DMS153 (cell line): ENCODE results near the gene RGS9BP.
"Not testable (repeated sequence)": the region's sequence is repeated elsewhere in the genome, so short reads cannot be mapped to it uniquely, and the experiment has no call there.

ENCODE experiments used
- DNase-seq: peaks from one replicate; lab custom pipeline; 2025; lab: John Stamatoyannopoulos, UW

Gene RGS9BP

DNA sequence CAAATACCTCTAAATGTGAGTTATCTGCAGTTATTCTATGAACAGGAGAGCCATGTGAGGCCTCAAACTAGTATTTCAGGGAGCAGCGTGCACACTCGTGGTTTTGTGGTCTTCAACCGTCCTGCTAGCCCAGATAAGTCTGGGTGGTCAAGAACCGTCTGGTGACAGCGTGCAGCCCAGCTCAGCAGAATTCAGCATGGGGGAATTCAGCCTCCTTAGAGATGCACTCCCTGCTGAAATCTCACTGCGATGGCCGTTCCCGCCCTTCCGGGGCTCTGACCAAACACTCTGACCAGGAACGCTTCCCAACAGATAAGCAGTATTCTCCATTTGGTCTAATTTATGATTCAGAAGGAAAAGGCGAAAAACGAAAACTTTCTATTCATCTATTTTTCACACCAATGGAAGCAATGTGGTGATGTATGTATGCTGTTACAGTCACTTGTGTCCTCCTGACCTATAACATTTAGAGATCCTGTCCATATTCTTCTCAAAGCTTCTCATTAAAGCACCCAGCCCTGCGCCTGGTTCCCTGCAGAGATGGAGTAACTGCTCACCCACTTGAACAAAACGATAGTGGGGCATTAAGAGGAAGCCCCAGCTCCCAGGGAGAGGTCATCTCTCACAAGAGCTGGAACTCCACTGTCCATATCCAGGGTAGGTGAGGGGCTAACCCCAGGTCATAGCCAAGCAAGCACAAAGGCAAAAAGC, 3.6 kb upstream of the RGS9BP start:
- no peak for DNase-seq

DNA sequence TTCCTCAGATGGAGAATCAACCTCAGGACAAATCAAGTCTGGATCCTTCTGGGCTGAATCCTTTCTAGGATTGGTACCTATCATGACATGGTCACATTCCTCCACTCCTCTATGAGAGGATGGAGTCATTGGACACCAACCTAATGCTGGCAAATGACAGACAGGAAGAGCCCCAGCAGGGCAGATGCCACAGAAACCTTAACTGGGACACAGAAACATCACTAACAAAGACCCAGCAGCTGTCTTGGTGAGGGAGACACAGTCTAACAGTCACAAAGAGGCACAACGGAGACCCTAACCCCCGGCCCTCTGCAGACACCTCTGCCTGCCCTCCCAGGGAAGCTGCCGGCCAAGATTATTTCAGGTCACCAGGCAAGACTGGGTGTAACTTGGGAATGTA, 2.8 kb upstream of the RGS9BP start:
- DNase-seq: no peak

DNA sequence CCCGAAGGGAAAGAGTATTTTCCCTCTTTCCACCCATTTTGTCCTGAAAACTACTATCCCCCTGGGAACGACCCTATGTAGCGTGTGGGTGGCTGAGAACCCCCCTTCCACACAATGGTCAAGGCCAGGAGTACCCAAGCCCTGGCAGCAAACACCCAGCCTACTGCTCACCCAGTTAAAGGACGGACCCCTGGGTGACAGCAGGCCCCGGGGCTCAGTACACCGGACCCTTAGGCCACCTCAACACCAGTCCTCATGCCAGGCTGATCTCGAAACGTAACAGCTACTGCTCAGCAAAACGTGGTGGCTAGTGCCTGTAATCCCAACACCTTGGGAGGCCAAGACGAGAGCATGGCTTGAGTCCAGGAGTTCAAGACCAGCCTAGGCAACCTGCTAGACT, 2.1 kb upstream of the RGS9BP start:
- DNase-seq: no peak

DNA sequence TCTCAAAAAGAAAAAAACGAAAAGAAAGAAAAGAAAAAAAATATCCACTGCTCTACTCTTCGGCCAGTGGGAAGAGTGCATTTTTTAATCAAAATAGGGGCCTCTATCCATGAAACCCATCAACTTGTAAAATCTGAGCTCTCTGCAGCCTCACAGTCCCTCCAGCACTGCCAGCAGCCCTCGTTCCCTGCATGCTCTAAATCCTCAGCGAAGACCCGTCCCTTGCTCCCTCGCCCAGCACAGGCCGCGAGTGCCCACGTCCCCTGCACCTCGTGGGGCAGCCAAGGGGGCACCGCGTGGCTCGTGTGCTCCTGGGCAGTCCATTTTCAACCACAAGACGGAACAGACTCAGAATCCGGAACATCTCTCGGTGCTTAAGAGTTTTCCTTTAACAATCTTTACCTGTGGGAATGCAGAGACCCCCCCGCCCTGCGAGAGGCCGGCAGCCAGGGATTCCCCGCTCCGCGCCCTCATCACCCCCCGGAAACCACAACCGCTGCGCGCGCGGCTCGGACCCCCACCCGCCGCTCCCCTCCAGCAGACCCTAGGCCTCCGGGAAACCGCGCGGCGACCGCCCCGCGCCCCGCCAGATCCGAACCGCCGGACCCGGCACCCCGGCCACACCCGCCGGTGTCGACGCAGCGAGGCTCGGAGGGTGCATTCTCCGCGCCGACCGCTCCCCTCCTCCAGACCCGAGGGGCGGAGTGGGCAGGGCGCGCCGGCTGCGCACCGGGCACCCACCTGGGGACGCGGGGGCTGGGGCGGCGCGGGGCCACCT, 1.3 kb upstream of the RGS9BP start:
- DNase-seq: no peak

DNA sequence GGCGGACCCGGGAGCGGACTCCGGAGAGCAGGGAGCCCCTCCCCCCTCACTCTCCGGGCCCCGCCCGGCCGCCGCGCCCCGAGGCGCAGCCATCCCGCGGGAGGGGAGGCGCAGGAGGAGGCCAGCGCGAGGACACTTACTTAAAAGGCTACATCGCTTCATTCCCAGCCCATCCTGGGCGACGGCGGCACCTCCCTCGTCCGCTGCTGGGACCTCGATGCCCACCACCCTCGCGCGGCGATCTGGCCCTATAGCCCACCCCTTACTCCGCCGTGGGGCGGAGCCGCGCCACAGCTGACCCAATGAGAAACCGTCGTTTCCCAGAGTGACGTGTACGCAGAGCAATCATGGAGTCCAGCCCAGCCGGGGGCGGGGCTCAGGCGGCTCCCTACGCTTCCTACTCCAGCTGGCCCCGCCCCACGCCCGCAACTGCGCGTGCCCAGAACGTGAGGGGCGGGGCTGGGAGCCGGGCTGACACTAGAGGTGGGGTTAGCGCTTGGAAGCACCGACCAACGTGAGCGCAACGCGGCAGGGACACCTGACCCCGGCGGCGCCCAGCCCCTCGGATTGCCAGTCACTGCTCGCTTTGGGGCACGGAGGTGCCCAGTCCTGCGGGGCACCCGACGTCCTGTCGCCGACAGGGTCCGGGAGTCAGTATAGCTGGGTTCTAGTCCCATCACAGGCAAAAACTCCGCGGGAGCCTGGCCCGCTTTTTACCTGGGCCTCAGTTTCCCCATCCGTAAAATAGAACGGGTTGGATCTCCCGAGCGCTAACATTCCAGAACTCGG, 523 bp upstream of the RGS9BP start, which contains the start of gene ANKRD27:
ANKRD27 (minus strand) TSS at position 250 of the 789 bp plus-strand sequence. CDS start 16,165 bp downstream, outside the sequence.
- DNase-seq: peak; percentile 97

DNA sequence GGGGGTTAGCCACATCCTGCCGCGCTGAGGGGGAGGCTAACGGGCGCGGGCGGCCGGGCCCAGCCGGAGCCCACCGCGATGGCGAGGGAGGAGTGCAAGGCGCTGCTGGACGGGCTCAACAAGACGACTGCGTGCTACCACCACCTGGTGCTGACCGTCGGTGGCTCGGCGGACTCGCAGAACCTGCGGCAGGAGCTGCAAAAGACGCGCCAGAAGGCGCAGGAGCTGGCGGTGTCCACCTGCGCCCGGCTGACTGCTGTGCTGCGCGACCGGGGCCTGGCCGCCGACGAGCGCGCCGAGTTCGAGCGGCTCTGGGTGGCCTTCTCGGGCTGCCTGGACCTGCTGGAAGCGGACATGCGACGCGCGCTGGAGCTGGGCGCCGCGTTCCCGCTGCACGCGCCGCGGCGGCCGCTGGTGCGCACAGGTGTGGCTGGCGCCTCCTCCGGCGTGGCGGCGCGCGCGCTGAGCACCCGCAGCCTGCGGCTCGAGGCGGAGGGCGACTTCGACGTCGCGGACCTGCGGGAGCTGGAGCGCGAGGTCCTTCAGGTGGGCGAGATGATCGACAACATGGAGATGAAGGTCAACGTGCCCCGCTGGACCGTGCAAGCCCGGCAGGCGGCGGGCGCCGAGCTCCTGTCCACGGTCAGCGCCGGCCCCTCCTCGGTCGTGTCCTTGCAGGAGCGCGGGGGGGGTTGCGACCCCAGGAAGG, 692 bp downstream of the RGS9BP start:
- no peak for DNase-seq

DNA sequence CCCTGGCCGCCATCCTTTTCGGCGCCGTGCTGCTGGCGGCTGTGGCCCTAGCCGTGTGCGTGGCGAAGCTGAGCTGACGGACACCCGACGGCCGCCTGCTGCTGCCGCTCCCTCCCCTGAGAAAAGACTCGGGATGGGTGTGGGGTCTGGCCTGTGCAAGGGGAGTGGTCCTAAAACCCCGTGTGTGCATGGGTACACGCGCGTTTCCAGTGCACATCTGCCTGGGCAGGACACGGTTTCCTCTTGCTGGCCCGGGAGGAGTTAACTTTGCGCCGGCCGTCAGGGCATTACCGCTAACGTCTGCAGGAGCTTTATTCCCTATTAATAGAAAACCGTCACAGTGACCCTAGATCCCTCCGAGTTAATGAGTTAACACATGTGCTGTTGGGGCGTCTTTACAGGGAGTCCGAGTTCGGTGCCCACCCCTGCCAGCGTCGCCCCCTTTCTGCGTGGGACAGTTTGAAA, 1.3 kb downstream of the RGS9BP start:
- DNase-seq: no peak

DNA sequence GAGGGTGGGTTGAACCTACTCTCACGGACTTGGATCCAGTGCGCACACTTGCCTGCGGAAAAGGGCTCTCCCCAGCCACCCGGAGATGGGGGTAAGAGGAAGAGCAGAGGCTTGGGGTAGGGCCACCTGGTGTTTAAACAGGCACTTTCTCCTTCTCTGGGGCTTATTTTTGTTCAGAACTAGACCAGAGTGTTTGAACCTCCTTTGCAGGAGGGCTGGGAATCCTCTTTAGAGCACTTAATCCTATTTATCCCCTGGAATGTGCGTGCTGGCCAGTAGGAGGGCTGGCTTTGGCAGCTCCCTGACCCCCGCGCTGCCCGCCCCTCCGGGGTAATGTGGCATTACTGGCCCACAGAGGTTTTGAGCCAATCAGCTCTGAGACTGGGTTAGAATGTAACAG, 2.0 kb downstream of the RGS9BP start:
- no peak for DNase-seq

DNA sequence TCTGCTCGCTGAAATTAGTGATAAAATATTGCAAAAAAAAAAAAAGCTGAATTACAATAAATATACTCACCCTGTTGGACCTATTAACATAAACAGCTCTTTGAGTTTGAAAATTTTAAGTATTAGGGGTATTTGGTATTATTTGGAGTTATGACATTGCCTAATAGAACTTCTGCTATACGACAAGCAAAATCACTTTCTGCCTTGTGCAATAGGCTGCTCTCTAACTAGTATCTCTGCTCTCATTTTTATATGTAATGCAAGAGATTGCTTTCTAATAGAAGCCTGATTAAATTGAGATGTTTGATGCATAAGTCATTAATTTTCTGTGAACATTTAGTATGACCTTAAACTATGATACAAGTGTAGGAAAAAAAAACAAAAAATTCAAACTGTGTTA, 5.3 kb downstream of the RGS9BP start:
- DNase-seq: no peak

DNA sequence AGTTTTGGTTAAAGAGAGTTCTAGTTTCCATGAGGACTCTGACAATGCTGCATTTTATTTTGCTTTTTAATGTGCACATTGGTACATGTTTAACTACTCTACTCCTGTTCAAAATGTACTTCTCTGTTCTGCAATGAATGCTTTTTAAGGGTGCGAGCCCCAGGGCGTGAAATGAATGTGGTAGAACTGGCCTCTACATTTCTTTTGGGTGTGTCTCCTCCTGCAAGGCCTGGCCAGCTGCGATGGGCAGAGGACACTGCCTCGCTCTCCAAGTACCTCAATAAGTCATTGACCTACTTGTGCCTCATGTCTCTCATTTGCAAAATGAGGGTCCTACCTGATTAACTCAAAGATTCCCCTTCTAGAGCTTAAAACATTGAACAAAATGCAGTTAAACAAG, 6.7 kb downstream of the RGS9BP start:
- DNase-seq: no peak

DNA sequence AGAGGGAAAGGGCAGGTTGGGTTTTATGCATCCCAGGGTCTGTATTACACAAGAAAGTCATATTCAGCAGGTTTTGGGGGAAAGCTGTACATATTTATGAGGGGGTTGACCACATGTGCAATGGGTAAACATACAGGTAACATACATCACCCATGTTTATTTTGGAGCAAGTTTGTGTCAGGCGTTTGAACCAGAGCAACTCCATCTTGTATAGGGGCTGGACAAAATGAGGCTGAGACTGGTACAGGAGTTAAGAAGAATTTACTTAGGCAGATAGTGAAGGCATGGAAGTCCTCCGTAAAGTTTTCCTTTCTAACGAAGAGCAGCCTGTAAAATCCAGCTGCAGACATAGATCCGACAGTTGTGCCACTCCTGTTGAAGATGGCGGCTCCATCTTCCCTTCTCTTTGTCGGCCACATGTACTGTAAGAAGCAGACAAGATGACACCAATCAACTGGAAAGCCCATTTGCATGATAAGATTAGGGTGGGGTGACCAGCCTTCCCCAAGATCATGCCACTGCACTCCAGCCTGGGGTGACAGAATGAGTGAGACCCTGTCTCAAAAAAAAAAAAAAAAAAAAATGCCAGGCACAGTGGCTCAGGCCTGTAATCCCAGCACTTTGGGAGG, 11.3 kb downstream of the RGS9BP start:
- no peak for DNase-seq

DNA sequence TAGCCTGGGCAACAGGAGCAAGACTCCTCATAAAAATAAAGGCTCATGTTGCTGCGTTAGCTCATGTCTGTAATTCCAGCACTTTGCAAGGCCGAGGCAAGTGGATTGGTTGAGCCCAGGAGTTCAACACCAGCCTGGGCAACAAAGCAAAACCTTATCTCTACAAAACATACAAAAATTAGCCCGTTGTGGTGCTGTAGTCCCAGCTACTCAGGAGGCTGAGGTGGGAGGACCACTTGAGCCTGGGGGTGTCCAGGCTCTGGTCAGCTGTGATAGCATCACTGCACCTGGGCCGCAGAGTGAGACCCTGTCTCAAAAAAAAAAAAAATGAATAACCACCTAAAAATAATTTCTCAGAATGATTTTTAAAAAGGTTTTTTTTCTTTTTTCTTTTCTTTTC, 12.0 kb downstream of the RGS9BP start:
- no peak for DNase-seq

DNA sequence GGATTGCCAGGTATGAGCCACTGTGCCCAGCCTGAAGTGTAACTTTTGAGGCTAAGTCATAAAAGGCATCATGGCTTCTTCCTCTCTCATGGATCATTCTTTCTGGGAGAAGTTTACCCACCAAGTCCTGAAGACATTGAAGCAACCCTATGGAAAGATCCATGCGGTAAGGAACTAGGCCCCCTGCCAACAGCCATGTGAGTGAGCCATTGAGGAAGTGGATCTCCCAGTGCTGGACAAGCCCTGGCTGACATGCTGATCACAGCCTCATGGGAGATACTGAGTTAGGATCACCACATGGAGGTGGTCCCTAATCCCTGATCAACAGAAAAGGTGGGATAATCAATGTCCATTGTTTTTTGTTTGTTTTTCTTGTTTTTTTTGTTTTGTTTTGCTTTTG, 12.7 kb downstream of the RGS9BP start:
- DNase-seq: no peak

DNA sequence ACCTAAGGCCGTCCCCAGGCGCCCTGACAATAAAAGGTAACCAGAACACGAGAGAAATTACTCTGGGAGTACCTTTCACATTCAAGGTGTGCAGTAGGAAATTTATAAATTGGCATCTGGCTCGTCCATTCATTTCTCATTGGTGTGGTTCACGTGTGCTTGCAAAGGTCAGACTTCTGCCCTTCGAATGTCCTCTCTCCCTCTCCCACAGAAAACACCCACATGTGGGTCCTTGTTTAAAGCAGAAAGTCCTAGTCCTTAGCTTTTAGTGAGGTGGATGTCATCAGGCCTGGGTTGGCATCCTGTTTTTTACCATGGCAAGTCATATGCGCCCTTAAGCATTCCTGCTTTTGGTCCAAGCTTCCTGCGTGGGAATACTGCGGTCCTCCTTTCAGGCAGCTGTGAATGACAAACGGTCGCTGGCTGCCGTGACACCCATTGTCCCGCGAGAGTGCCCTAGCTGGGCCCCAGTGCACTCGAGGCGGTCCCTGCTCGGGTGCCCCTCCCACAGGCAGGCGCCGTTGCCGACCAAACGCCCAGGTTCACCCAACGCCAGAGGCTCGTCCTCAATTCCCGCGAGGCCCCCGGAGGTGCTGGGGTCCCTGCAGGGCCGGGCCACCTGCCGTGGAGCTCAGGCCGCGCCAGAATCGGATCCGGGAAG, 15.8 kb downstream of the RGS9BP start, which contains the start of gene NUDT19:
NUDT19 (plus strand) TSS at position 531 of the 661 bp plus-strand sequence. CDS start 140 bp downstream, outside the sequence.
- peak; percentile 87 for DNase-seq

DNA sequence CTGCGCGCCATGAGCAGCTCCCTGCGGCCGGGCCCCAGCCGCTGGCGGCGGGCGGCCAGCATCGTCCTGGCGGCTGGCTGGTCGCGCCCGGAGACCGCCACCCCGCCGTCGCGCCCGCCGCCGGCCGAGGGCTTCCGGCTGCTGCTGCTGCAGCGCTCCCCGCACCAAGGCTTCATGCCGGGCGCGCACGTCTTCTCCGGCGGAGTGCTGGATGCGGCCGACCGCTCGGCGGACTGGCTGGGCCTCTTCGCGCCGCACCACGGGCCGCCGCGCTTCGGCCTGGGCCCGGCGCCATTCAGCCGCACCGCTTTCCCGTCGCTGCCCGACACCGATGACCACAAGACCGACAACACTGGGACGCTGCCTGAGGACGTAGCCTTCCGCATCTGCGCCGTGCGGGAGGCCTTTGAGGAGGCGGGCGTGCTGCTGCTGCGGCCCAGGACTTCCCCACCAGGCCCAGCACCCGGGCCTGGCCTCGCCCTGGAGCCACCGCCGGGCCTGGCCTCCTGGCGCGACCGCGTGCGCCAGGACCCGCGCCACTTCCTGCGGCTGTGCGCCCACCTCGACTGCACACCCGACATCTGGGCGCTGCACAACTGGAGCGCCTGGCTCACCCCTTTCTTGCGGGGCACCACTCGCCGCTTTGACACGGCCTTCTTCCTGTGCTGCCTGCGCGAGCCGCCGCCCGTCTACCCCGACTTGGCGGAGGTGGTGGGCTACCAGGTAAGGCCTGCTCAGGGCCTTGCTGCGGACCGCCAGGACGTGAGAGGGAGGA, 16.5 kb downstream of the RGS9BP start:
- no peak for DNase-seq

DNA sequence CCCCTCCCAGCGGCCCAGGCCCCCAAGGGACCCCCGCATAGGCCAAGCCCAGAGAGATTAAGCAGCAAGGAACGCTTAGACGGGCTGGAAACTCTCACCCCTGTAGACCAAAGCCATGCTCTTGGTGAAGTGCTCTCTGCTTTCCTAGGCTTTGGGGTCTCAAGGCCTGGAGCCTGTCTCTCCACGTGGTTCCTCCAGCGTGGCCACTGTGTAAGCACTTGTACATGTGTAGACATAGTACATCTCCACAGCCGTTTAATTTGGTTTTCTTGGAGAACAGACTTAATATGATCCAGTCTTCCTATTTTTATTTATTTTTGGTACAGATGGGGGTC, 17.0 kb downstream of the RGS9BP start:
- DNase-seq: no peak

DNA sequence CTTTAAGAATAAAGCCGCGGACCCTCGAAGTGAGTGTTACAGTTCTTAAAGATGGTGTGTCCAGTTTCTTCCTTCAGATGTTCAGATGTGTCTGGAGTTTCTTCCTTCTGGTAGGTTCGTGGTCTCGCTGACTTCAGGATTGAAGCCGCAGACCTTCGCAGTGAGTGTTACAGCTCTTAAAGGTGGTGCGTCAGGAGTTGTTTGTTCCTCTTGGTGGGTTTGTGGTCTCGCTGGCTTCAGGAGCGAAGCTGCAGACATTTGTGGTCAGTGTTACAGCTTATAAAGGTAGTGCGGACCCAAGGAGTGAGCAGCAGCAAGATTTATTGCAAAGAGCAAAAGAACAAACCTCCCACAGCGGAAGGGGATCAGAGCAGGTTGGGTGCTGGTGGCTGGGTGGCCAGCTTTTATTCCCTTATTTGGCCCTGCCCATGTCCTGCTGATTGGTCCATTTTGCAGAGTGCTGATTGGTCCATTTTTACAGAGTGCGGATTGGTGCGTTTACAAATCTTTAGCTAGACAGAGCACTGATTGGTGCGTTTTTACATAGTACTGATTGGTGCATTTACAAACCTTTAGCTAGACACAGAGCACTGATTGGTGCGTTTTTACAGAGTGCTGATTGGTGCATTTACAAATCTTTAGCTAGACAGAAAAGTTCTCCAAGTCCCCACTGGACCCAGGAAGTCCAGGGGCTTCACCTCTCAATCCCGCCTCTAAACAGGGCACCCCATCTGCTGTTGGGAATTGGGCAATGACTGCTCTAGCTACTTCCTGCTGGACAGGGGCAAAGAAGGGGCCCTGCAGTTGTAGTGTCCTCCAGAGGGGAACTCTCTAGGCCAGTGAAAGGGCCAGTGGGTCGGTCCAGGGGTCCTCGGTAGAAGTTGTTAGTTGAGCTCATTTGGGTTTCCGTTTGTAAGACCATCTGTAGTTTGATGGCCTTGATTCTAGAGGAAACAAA, 17.8 kb downstream of the RGS9BP start:
- not testable (repeated sequence) for DNase-seq

DNA sequence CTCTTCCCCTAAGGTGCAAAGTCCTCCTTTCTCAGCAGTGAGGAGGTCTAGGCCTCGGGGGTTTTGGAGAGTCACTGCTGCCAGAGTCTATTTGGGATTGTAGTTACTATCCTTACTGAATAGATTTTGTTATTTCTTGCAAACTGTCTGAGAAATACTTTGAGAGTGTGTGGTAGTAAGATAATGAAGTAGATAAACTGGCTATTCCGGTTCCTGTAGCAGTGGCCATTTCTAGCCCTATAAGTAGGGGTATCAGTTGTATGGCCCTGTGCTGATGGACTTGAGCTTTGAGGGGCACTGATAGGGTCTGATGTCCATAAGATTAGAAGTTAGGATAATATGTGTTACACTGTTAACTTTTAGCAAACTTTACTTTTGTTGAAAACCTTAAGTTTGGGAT, 18.7 kb downstream of the RGS9BP start:
- DNase-seq: not testable (repeated sequence)

DNA sequence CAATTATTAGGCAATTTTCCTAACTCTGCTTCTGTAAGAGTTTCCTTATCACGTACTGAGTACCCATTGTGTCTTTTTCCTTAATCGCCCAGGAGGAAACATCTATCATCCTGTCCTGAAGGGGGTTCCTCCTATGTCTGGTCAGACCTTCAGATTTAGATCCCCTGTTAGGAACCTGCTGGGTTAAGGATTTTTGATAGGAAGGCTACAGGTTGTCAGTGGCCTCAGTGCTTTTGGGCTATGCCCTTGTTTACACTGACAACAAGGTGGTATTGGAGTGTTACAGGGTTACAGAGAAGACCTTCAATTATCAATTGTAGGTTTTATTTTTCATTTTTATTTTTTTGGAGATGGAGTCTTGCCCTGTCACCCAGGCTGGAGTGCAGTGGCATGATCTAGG, 19.2 kb downstream of the RGS9BP start:
- not testable (repeated sequence) for DNase-seq
